Chondrocyte (in vitro differentiated cells): ENCODE results near the gene TRIM63. TPM values are rescaled to one million over a fixed set of nuclear protein-coding genes. Genes with fewer than 3 reads are reported as not detected.

Experiments used
- DNase-seq: peaks from one replicate; pipeline ENCODE4 v3.0.0; 2021; ENCODE audit warnings: mixed read lengths, low spot score
- H3K27ac Mint-ChIP-seq: one replicate; pipeline ENCODE4 v1.8.0; 2021; ENCODE audit warnings: mild to moderate bottlenecking, moderate library complexity, mixed read lengths; ENCODE audit not compliant: unreplicated experiment
- H3K27me3 Mint-ChIP-seq: 2 replicates; pipeline ENCODE4 v1.8.0; 2021; ENCODE audit warnings: low read depth, mixed read lengths
- H3K36me3 Mint-ChIP-seq: 2 replicates; pipeline ENCODE4 v1.8.0; 2021; ENCODE audit warnings: low read depth, mixed read lengths
- H3K4me1 Mint-ChIP-seq: 2 replicates; pipeline ENCODE4 v1.8.0; 2021; ENCODE audit warnings: low read depth, mild to moderate bottlenecking, mixed read lengths
- H3K4me3 Mint-ChIP-seq: one replicate; pipeline ENCODE4 v1.8.0; 2021; ENCODE audit warnings: mild to moderate bottlenecking, moderate library complexity, mixed read lengths; ENCODE audit not compliant: unreplicated experiment
- H3K9me3 Mint-ChIP-seq: 2 replicates; pipeline ENCODE4 v1.8.0; 2021; ENCODE audit warnings: low read depth, mixed read lengths
- total RNA-seq: library from RNA; stranded (reverse); gene quantifications from 3 replicates; pipeline ENCODE4 v1.2.1, GENCODE V29; 2021
- TF ChIP-seq, protein P1 (sequence below): fragments of 200-600 bp; sonication (generic); IDR thresholded peaks from 2 replicates; pipeline ENCODE4 v1.5.0; 2021; ENCODE audit warnings: antibody characterized with exemption, mild to moderate bottlenecking, moderate library complexity

TRIM63 gene
- total RNA-seq, 1 donor from 2014 or later, result 0.70 TPM

- DNase-seq, result no peak
- H3K27me3 Mint-ChIP-seq, result no peaks in the 10 kb centered on the region
- H3K4me3 Mint-ChIP-seq, result peak overlapping the region; percentile 96
- H3K36me3 Mint-ChIP-seq, result no peaks in the 10 kb centered on the region
- peaks cover 18% of the 10 kb centered on the region for H3K4me1 Mint-ChIP-seq
- no peak overlapping the region for H3K27ac Mint-ChIP-seq
- TF ChIP-seq, protein P1, sequence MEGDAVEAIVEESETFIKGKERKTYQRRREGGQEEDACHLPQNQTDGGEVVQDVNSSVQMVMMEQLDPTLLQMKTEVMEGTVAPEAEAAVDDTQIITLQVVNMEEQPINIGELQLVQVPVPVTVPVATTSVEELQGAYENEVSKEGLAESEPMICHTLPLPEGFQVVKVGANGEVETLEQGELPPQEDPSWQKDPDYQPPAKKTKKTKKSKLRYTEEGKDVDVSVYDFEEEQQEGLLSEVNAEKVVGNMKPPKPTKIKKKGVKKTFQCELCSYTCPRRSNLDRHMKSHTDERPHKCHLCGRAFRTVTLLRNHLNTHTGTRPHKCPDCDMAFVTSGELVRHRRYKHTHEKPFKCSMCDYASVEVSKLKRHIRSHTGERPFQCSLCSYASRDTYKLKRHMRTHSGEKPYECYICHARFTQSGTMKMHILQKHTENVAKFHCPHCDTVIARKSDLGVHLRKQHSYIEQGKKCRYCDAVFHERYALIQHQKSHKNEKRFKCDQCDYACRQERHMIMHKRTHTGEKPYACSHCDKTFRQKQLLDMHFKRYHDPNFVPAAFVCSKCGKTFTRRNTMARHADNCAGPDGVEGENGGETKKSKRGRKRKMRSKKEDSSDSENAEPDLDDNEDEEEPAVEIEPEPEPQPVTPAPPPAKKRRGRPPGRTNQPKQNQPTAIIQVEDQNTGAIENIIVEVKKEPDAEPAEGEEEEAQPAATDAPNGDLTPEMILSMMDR, result no peak
- no peaks in the 10 kb centered on the region for H3K9me3 Mint-ChIP-seq
Observed at GRCh38 chr1:26036756-26037281, 30.6 kb downstream of the TRIM63 start.

- DNase-seq, result no peak
- no peaks in the 10 kb centered on the region for H3K36me3 Mint-ChIP-seq
- H3K27ac Mint-ChIP-seq, result peak overlapping the region; percentile 89
- no peaks in the 10 kb centered on the region for H3K9me3 Mint-ChIP-seq
- H3K4me1 Mint-ChIP-seq, result peaks cover 18% of the 10 kb centered on the region
- H3K27me3 Mint-ChIP-seq, result no peaks in the 10 kb centered on the region
- H3K4me3 Mint-ChIP-seq, result peak overlapping the region; percentile 96
- TF ChIP-seq, protein P1, result peak; percentile 98
Observed at GRCh38 chr1:26035959-26036755, 31.3 kb downstream of the TRIM63 start.

DNA sequence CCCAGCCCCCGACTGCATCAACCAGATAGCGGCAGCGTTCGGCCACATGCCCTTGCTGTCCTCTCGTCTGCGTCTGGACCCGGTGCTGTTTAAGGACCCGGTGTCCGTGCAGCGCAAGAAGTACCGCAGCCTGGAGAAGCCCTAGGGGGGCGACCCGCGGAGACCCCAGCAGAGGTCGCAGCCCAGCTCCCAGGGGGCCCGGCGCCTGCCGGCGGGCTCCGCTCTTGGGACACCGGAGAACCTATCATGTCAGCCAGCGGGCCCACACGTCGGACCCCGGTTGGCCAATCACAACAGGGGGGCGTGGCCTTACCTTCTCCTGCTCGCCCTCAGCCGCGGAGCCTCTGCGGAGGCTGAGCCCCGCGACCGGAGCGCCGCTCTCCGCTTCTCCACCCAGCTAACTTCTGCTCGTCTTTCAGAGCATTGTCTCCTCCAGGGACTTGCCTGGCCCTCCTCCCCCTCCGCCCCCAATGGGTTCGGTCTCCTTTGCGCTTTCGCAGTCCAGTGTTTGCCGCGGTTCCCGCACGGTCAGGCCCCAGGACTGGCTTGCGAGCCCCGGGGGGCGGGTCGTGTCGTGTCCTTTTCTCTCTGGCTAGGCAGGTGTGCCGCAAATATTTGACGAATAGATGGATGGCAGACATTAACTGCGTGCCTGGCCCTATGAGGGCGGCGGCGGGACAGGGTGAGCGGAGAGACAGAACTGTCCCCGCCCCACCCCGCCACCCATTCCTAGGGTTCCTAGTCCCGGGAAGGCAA, 32.0 kb downstream of the TRIM63 start:
- DNase-seq, result no peak
- H3K4me1 Mint-ChIP-seq, result peaks cover 18% of the 10 kb centered on the region

GRCh38 chr1:26034504-26035202, 32.8 kb downstream of the TRIM63 start:
- Mint-ChIP-seq H3K36me3 (no peaks in the 10 kb centered on the region), H3K27me3 (no peaks in the 10 kb centered on the region), H3K27ac (no peak overlapping the region), H3K4me1 (peaks cover 18% of the 10 kb centered on the region), H3K4me3 (peak overlapping the region; percentile 96), H3K9me3 (no peaks in the 10 kb centered on the region)
- TF ChIP-seq, protein P1, result no peak
- no peak for DNase-seq

More for the DNA sequence above, 32.0 kb downstream of the TRIM63 start:
- TF ChIP-seq, protein P1, result no peak
- no peaks in the 10 kb centered on the region for H3K27me3 Mint-ChIP-seq
- peak overlapping the region; percentile 89 for H3K27ac Mint-ChIP-seq
- no peaks in the 10 kb centered on the region for H3K36me3 Mint-ChIP-seq
- peak overlapping the region; percentile 96 for H3K4me3 Mint-ChIP-seq
- H3K9me3 Mint-ChIP-seq, result no peaks in the 10 kb centered on the region
